ENCODE measurements around the gene TDRD6.

DNA sequence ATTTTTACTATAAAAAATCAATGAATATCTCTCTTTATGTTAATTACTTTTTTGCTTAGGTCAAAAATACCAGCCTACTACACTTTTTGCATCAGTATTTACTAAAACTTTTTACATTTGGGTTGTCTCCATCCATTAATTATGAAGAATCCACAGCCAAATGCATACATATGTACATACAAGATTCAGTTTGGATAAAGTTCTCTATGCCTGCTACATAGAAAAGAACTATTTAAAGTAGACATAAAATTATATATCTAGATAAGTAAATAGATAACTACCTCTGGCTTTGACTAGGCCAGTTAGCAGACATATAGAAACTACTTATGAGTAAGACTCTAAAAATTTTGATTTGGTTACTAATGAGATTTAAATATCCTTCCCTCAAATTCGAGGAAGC lies 12.3 kb downstream of the TDRD6 start:
- TF ChIP-seq, protein P1, sequence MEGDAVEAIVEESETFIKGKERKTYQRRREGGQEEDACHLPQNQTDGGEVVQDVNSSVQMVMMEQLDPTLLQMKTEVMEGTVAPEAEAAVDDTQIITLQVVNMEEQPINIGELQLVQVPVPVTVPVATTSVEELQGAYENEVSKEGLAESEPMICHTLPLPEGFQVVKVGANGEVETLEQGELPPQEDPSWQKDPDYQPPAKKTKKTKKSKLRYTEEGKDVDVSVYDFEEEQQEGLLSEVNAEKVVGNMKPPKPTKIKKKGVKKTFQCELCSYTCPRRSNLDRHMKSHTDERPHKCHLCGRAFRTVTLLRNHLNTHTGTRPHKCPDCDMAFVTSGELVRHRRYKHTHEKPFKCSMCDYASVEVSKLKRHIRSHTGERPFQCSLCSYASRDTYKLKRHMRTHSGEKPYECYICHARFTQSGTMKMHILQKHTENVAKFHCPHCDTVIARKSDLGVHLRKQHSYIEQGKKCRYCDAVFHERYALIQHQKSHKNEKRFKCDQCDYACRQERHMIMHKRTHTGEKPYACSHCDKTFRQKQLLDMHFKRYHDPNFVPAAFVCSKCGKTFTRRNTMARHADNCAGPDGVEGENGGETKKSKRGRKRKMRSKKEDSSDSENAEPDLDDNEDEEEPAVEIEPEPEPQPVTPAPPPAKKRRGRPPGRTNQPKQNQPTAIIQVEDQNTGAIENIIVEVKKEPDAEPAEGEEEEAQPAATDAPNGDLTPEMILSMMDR (IDR thresholded peaks at IDR 0.05), result no peak
- no peak for TF ChIP-seq TCF12 (IDR thresholded peaks at IDR 0.05)
- no peak for TF ChIP-seq MXI1 (IDR thresholded peaks at IDR 0.05; ENCODE audit: low read depth, low read length)
- TF ChIP-seq YY1 (IDR thresholded peaks at IDR 0.05; ENCODE audit: low read depth), result no peak
- TF ChIP-seq, protein P2, sequence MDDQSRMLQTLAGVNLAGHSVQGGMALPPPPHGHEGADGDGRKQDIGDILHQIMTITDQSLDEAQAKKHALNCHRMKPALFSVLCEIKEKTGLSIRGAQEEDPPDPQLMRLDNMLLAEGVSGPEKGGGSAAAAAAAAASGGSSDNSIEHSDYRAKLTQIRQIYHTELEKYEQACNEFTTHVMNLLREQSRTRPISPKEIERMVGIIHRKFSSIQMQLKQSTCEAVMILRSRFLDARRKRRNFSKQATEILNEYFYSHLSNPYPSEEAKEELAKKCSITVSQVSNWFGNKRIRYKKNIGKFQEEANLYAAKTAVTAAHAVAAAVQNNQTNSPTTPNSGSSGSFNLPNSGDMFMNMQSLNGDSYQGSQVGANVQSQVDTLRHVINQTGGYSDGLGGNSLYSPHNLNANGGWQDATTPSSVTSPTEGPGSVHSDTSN (IDR thresholded peaks at IDR 0.05), result no peak
- no peak for TF ChIP-seq TAF1 (IDR thresholded peaks at IDR 0.05; ENCODE audit: borderline replicate concordance, low read depth, low read length)
- TF ChIP-seq POLR2AphosphoS5 (IDR thresholded peaks at IDR 0.05; ENCODE audit: low read depth, low read length), result no peak
- TF ChIP-seq TEAD4 (IDR thresholded peaks at IDR 0.05; ENCODE audit: borderline replicate concordance, insufficient read depth), result no peak
- no peak for TF ChIP-seq EP300 (IDR thresholded peaks at IDR 0.05; ENCODE audit: borderline replicate concordance in 1 of 2, low read depth in 1 of 2, low read length in 1 of 2)
- TF ChIP-seq, protein P3, sequence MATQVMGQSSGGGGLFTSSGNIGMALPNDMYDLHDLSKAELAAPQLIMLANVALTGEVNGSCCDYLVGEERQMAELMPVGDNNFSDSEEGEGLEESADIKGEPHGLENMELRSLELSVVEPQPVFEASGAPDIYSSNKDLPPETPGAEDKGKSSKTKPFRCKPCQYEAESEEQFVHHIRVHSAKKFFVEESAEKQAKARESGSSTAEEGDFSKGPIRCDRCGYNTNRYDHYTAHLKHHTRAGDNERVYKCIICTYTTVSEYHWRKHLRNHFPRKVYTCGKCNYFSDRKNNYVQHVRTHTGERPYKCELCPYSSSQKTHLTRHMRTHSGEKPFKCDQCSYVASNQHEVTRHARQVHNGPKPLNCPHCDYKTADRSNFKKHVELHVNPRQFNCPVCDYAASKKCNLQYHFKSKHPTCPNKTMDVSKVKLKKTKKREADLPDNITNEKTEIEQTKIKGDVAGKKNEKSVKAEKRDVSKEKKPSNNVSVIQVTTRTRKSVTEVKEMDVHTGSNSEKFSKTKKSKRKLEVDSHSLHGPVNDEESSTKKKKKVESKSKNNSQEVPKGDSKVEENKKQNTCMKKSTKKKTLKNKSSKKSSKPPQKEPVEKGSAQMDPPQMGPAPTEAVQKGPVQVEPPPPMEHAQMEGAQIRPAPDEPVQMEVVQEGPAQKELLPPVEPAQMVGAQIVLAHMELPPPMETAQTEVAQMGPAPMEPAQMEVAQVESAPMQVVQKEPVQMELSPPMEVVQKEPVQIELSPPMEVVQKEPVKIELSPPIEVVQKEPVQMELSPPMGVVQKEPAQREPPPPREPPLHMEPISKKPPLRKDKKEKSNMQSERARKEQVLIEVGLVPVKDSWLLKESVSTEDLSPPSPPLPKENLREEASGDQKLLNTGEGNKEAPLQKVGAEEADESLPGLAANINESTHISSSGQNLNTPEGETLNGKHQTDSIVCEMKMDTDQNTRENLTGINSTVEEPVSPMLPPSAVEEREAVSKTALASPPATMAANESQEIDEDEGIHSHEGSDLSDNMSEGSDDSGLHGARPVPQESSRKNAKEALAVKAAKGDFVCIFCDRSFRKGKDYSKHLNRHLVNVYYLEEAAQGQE (IDR thresholded peaks at IDR 0.05; ENCODE audit: low read depth, low read length), result no peak
- no peak for TF ChIP-seq SMC3 (IDR thresholded peaks at IDR 0.05; ENCODE audit: low read depth, low read length)
- TF ChIP-seq, protein P4, sequence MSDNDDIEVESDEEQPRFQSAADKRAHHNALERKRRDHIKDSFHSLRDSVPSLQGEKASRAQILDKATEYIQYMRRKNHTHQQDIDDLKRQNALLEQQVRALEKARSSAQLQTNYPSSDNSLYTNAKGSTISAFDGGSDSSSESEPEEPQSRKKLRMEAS (IDR thresholded peaks at IDR 0.05; ENCODE audit: low read depth), result no peak

All from SK-N-SH (cell line).